Tibial artery (tissue), 4 donors: Measurements from ENCODE around the gene RAET1E.

Experiments used
- DNase-seq, 2 donors: peaks; one replicate each; pipeline ENCODE4 v3.0.0-alpha.2; 2019
- H3K27ac ChIP-seq, 2 donors: fragments of 200-600 bp; sonication (generic) in 1 of 2; 1 replicate in 1 of 2; 2 replicates in 1 of 2; pipeline ENCODE4 v1.5.1; 2018 to 2019; ENCODE audit warnings: mild to moderate bottlenecking in 1 of 2
- H3K27me3 ChIP-seq, 2 donors: fragments of 200-600 bp; sonication (generic) in 1 of 2; one replicate each; pipeline versions ENCODE4 v1.5.1 to v1.6.0; 2016 to 2019
- H3K36me3 ChIP-seq, 3 donors: fragments of 200-600 bp; sonication (generic) in 2 of 3; one replicate each; pipeline ENCODE4 v1.5.1; 2016 to 2019; ENCODE audit warnings: mild to moderate bottlenecking in 2 of 3
- H3K4me1 ChIP-seq, 4 donors: fragments of 200-600 bp; sonication (generic) in 2 of 4; 1 replicate in 3 of 4; 2 replicates in 1 of 4; pipeline ENCODE4 v1.5.1; 2016 to 2019
- H3K4me3 ChIP-seq, 2 donors: fragments of 200-600 bp; sonication (generic) in 1 of 2; 1 replicate in 1 of 2; 2 replicates in 1 of 2; pipeline ENCODE4 v1.5.1; 2018 to 2019; ENCODE audit warnings: mild to moderate bottlenecking in 2 of 2
- H3K9me3 ChIP-seq, 3 donors: fragments of 200-600 bp; sonication (generic) in 1 of 3; one replicate each; pipeline ENCODE4 v1.5.1; 2016 to 2019
- intact Hi-C: fragments of 100-400 bp; cut with DNase I; formaldehyde crosslinking; loops from one replicate; pipeline ENCODE4 v1.15.0; 2023; ENCODE audit warnings: low total_unique reads
- TF ChIP-seq, protein P1 (sequence below), 2 experiments: fragments of 200-600 bp in 1 of 2; fragments of 450-650 bp in 1 of 2; IDR thresholded peaks; one replicate each; pipeline ENCODE4 v1.5.1; 2017 to 2019; ENCODE audit warnings: antibody characterized with exemption in 2 of 2, mild to moderate bottlenecking in 1 of 2, moderate library complexity in 1 of 2

The RAET1E gene

DNA sequence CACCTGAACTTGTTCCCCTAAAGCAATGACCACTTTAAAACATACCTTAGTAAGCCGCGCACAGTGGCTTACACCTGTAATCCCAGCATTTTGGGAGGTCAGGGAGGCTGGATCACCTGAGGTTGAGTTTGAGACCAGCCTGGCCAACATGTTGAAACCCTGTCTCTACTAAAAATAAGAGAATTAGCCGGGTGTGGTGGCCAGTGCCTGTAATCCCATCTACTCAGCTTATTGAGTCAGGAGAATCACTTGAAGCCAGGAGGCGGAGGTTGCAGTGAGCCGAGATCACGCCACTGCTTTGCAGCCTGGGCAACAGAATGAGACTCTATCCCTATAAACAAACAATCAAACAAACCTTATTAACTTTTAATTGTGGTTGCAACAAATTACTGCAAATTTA lies 1.6 kb upstream of the RAET1E start:
- no peaks in the 10 kb centered on the region for H3K36me3 ChIP-seq
- no peaks in the 10 kb centered on the region for H3K27me3 ChIP-seq
- DNase-seq, result peak in 1 of 2 donors; percentile 39
- intact Hi-C loops, result no loop called here
- H3K4me3 ChIP-seq, result no peak overlapping the region
- TF ChIP-seq, protein P1, sequence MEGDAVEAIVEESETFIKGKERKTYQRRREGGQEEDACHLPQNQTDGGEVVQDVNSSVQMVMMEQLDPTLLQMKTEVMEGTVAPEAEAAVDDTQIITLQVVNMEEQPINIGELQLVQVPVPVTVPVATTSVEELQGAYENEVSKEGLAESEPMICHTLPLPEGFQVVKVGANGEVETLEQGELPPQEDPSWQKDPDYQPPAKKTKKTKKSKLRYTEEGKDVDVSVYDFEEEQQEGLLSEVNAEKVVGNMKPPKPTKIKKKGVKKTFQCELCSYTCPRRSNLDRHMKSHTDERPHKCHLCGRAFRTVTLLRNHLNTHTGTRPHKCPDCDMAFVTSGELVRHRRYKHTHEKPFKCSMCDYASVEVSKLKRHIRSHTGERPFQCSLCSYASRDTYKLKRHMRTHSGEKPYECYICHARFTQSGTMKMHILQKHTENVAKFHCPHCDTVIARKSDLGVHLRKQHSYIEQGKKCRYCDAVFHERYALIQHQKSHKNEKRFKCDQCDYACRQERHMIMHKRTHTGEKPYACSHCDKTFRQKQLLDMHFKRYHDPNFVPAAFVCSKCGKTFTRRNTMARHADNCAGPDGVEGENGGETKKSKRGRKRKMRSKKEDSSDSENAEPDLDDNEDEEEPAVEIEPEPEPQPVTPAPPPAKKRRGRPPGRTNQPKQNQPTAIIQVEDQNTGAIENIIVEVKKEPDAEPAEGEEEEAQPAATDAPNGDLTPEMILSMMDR (IDR thresholded peaks at IDR 0.05), result no peak
- H3K27ac ChIP-seq, result no peak overlapping the region
- no peaks in the 10 kb centered on the region for H3K9me3 ChIP-seq
- peaks cover 0 to 35% (median 33%) of the 10 kb centered on the region in 4 donors for H3K4me1 ChIP-seq

DNA sequence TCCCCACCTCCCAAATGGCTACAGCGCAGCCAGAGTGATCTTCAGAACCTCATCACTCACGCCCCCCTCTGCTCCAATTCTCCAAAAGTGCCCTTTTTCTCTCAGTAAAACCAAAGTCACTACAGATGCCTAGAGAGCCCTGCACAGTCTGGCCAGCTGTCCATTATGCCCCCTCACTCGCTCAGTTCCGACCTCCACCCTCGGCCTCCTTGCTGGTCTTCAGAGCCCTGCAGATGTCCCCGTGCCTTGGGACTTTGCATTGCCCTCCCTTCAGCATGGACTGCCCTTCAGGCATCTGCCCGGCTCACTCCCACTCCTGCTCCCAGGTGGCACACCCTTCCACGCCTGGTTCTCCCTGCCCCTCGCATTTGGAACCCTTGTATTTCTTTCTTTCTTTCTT lies 1.1 kb upstream of the RAET1E start:
- TF ChIP-seq, protein P1 (IDR thresholded peaks at IDR 0.05), result no peak
- Histone ChIP-seq H3K27ac (no peak overlapping the region), H3K36me3 (no peaks in the 10 kb centered on the region), H3K9me3 (no peaks in the 10 kb centered on the region), H3K4me1 (peaks cover 0 to 35% (median 33%) of the 10 kb centered on the region in 4 donors), H3K4me3 (no peak overlapping the region), H3K27me3 (no peaks in the 10 kb centered on the region)
- peak in 1 of 2 donors; percentile 48 for DNase-seq
- intact Hi-C loops, result no loop called here

DNA sequence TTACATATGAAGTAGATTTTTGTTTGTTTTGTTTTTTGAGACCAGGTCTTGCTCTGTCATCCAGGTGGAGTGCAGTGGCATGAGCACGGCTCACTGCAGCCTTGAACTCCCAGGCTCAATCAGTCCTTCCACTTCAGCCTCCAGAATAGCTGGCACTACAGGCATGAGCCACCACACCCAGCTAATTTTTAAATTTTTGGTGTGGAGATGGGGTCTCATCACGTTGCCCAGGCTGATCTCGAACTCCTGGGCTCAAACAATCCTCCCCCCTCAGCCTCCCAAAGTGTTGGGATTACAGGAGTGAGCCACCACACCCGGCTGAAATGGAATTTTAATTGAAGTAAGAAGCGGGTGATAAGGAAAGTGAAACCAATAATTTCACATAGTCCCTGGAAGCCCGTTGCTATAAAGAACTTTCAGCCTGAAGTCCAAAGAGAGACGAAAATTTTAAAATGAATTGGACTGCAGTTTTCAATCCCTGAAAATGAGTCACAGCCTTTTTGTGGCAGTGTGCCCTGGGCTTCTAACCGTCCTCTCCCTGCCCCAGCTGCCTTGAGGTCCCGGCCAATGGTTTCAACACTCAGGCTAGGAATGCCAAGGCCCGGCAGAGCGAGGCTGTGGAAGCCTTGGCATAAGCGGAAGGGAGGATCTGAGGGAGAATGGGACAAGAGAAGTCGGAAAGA lies 757 bp downstream of the RAET1E start:
- Histone ChIP-seq H3K9me3 (no peaks in the 10 kb centered on the region), H3K27ac (peak overlapping the region; percentile 72 to 76), H3K4me1 (peaks cover 0 to 35% (median 33%) of the 10 kb centered on the region in 4 donors), H3K36me3 (no peaks in the 10 kb centered on the region), H3K27me3 (no peaks in the 10 kb centered on the region), H3K4me3 (peak overlapping the region; percentile 44 to 49)
- TF ChIP-seq, protein P1 (IDR thresholded peaks at IDR 0.05), result no peak
- DNase-seq, result peak; percentile 95 to 97
- intact Hi-C loops, result no loop called here

DNA sequence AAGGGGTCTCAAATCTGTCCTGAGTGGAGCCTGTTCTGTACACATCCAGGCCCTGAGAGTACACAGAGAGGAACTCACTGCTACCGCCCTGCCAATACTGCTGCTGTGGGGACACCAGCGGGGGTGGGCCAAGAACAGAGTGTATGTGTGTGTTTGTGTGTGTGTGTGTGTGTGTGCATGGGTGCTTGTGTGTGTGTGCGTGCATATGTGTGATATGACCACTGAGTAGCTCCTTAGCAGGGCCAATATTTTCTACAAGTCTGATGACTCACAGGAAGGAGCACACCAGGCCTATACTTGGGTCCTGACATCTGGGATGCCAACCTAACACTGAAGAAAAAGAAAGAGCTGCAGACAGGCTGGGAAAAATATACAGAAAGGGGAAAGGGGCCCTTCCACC lies 1.4 kb downstream of the RAET1E start:
- Histone ChIP-seq H3K36me3 (no peaks in the 10 kb centered on the region), H3K27me3 (no peaks in the 10 kb centered on the region), H3K4me3 (peak overlapping the region in 1 of 2 donors; percentile 49), H3K9me3 (no peaks in the 10 kb centered on the region), H3K4me1 (peaks cover 0 to 35% (median 33%) of the 10 kb centered on the region in 4 donors), H3K27ac (peak overlapping the region; percentile 74 to 76)
- DNase-seq, result peak in 1 of 2 donors; percentile 45
- TF ChIP-seq, protein P1 (IDR thresholded peaks at IDR 0.05), result no peak
- intact Hi-C loops, result no loop called here

DNA sequence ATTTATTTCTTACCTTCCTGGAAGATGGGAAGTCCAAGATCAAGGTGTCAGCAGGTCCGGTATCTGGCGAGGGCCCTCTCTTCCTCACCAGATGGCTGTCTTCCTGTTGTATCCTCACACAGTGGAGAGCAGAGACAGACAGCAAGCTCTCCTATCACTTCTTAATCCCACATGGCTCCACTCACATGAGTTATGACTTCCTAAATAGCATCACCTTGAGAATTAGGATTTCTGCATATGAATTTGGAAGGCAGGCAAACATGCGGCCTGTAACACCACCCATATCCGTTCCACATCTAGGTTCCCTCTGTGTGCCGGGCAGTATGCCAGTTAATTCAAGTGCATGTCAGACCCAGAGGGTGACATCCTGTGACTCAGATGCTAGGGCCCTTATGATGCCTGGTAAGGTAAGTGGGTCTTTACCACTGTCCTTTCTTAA lies 2.1 kb downstream of the RAET1E start:
- Histone ChIP-seq H3K4me3 (no peak overlapping the region), H3K36me3 (no peaks in the 10 kb centered on the region), H3K4me1 (peaks cover 0 to 35% (median 33%) of the 10 kb centered on the region in 4 donors), H3K27ac (peak overlapping the region; percentile 74 to 76), H3K9me3 (no peaks in the 10 kb centered on the region), H3K27me3 (no peaks in the 10 kb centered on the region)
- intact Hi-C loops, result no loop called here
- DNase-seq, result peak; percentile 63 to 67
- TF ChIP-seq, protein P1 (IDR thresholded peaks at IDR 0.05), result no peak
